Sigmoid colon (tissue), 4 donors: Measurements from ENCODE around the gene PHLDB1.

Experiments used
- EP300 ChIP-seq, 4 donors: sonication (generic); formaldehyde crosslinking; IDR thresholded peaks; one replicate each; pipeline ENCODE4 v1.6.1; 2017; ENCODE audit warnings: antibody characterized with exemption in 4 of 4
- POLR2A ChIP-seq, 2 donors: fragments of 450-650 bp; IDR thresholded peaks; one replicate each; pipeline ENCODE4 v1.6.1; 2016; ENCODE audit warnings: antibody characterized with exemption in 2 of 2, mild to moderate bottlenecking in 2 of 2, moderate library complexity in 2 of 2
- TF ChIP-seq, protein P1 (sequence below), 4 experiments: fragments of 450-650 bp in 3 of 4; fragments of 200-600 bp in 1 of 4; IDR thresholded peaks; one replicate each; pipeline ENCODE4 v1.5.1; 2016 to 2019; ENCODE audit warnings: antibody characterized with exemption in 4 of 4, mild to moderate bottlenecking in 3 of 4, moderate library complexity in 2 of 4

DNA sequence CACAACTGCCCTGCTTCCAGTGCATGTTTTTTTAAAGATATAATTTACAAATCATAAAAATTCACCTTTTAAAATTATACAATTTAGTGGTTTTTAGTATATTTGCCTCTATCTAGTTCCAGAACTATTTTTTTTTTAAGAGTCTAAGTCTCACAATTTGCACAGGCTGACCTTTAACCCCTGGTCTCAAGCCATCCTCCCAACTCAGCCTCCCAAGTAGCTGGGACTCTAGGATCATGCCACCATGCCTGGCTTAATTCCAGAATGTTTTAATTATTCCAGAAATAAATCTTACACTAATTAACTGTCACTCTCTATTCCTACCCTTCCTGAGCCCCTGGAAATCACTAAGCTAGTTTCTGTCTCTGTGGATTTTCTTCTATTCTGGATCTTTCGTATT lies 36.6 kb upstream of the PHLDB1 start:
- no peak for TF ChIP-seq POLR2A (IDR thresholded peaks at IDR 0.05)
- TF ChIP-seq, protein P1, sequence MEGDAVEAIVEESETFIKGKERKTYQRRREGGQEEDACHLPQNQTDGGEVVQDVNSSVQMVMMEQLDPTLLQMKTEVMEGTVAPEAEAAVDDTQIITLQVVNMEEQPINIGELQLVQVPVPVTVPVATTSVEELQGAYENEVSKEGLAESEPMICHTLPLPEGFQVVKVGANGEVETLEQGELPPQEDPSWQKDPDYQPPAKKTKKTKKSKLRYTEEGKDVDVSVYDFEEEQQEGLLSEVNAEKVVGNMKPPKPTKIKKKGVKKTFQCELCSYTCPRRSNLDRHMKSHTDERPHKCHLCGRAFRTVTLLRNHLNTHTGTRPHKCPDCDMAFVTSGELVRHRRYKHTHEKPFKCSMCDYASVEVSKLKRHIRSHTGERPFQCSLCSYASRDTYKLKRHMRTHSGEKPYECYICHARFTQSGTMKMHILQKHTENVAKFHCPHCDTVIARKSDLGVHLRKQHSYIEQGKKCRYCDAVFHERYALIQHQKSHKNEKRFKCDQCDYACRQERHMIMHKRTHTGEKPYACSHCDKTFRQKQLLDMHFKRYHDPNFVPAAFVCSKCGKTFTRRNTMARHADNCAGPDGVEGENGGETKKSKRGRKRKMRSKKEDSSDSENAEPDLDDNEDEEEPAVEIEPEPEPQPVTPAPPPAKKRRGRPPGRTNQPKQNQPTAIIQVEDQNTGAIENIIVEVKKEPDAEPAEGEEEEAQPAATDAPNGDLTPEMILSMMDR (IDR thresholded peaks at IDR 0.05): no peak
- TF ChIP-seq EP300 (IDR thresholded peaks at IDR 0.05): no peak
